GM21447 (cell line): ENCODE results near the gene TAF3.
"Not testable (repeated sequence)": the region's sequence is repeated elsewhere in the genome, so short reads cannot be mapped to it uniquely, and the experiment has no call there.

Experiments used
- ATAC-seq: cut with Tn5 transposase; IDR thresholded peaks from one replicate; pipeline ENCODE4 v1.9.1; 2021; ENCODE audit not compliant: unreplicated experiment

TAF3 gene

DNA sequence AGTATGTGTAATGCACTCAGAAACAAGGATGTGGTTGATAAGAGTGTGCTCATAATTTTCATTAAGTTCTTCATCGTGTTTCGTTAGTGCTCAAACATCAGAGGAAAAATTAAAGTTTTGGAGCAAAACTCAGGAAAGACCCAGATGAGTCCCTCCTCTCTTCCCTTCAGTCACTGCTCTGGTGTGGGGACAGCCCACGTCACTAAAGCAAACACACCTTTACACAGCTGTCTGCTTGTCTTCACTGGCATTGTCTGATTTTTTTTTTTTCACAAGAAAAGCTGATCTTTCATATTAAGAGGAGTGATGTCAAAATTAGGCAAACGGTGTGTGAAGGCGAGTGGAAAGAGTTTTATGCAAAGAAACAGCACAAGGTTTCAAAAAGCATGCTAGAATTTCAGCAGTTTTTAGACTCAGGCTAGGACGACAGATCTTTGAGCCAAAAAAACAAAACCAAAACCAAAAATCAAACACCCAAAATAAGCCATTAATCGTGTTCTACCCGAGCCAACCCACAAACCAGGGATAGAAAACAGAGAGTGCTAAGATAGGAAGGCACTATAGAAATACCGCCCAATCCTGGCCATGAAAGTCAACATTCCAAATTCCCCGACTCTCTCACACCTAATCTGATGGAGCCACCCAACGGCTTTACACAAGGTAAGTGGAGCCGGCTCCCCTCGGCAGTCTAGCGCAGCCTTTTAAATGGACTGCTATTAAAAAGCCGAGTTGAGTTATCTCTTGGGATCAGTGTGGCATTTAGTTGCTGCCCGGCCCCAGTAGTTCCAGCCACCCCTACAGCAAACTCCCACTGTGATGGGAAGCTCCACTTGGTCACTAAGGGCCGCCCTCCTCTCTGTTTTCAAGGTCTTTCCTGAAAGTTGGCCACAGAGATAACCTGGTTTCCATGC is 208.3 kb downstream of the TAF3 start:
- no peak for ATAC-seq

DNA sequence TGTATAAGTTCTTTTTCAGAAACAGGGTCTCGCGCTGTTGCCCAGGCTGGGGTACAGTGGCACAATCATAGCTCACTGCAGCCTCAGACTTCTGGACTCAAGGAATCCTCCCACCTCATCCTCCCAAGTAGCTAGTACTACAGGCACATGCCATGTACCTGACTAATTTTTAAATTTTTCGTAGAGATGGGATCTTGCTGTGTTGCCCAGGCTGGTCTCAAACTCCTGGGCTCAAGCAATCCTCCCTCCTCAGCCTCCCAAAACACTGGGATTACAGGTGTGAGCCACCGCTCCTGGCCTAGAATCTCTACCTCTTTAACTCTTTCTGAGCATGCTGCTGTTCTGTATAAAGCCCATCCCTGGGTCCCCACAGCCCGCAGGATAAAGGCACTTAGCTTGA is 212.9 kb downstream of the TAF3 start:
- ATAC-seq = not testable (repeated sequence)

DNA sequence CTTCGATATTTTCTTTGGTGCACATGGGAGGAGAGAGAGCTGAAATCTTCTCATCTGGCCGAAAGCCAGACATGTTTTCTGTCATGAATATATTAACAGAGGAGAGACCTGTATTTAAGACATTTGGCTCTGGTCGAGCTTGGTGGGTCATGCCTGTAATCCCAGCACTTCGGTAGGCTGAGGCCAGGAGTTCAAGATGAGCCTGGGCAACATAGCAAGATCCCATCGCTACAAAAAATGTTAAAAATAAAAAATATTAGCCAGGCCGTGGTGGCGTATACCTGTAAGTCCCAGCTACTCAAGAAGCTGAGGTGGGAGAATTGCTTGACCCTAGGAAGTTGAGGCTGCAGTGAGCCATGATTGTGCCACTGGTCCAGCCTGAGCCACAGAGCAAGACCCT is 214.3 kb downstream of the TAF3 start:
- ATAC-seq = no peak

DNA sequence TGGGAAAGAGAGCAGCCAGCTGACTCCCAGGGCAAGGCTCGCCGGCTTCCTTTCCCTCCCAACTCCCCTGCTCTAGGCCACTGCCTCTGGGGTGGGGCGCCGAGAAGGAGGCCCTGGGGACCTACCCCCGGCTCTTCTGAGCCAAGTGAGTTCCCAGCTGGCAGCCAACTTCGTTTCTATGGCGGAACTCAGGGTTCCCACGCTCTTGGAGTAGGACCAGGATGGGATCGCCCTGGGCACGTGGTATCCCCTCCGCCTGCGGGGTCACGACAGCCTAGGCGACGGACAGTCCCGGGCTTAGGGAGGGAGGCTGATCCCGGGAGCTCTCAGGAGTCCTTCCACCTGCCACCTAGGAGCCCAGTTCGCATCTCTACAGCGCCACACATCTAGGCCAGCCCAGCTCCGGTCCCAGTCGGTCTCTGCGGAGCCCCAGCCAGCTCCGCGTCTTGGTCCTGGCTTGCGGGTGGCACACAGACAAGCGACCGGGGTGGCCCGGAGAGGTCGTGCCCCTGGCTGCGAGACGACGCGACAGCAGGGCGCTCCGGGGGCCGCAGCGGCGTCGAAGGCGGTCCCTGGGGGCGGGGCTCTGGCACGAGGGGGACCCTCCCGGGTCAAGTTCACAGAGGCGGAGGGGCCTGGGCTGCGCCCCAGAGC is 215.6 kb downstream of the TAF3 start:
- ATAC-seq = no peak

DNA sequence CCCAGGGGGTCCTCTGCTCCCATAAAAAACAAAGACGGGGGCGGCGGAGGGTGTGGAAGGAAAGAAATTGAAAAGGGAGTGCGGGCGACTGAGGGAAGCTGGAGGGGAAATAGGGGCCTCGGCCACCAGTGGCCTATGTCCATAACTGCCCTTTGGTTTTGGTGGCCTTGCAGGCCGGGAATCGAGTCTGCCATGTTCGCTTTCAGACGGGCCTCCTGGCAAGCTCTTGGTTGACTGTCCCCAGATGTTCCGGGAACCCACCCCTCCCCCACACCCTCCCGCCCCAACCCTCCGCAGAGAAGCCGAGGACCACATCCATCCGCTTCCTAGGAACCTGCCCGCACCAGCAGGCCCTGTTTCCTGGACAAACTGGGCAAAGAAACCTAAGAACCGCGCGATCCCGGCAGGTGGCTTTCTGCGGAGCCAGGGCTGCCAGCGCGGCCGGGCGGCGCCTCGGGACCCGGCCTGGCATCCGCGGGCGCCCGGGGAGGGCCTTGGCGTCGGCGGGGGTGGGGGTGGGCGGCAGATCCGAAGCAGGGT is 216.2 kb downstream of the TAF3 start:
- ATAC-seq = no peak

DNA sequence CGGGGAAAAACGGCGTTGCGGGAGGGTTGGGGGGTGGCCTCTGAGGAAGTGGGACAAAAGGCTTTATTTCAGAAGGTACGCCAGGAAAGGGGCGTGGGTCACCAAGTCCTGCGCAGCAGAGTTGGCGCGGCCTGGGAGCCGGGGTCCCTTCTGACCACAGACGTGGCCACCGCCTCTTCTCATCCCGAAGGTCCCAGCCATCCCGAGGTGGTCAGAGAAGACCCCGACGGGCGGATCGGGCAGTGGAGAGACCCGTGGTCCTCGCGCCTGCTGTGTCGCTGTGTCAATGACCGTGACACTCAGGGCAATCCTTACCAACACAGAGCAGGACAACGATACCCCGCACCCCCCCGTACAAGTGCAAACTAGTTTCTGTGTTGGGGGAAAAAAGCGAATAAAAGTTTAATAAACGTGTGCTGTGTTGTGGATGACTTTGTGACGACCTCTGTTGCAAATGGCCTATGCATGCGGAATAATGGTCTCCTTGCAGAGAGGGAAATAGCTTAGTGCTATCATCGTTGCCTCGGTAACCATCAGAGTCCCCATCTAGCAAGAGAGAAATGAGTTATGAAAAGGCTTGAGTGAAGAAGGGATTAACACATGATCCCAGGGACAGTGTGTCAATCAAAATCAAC is 216.8 kb downstream of the TAF3 start:
- ATAC-seq = no peak

DNA sequence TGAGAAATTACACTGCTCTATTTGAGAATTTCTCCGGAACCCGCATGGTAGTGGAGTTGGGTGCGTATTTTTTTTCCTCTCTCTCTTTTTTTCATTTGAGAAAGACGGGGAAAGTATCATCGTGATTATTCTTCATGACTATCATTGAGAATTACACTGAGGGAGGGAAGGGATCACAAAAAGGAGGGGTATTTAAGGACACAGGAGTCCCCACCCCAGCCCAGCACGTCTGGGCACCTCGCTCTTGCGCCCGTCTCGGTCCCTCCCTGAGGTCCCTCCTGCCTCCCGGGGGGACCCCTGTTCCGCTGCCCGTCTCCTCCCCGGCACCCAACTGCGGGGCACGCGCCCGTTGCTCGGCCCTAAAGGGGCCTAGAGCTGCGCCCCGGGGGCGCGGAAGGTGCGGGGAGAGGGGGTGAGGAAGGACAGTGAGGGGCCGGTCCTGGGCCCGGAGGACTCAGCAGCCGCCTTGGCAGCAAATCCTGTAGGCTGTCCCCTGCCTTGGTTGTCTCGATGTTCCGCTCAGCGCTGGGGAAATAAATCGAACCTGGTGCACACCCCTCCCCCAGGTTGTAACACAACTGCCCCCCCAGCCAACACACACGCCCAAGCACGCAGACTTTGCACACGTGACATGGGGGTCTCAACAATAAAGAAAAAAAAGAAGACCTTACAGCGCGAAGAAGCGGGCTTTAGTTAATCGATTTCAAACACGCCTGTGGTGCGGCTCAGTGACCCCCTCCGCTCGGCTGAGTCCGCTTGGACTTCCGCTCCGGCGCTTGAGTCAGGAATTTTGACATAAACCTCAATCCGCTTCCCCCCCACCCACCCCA is 217.6 kb downstream of the TAF3 start:
- ATAC-seq = no peak

DNA sequence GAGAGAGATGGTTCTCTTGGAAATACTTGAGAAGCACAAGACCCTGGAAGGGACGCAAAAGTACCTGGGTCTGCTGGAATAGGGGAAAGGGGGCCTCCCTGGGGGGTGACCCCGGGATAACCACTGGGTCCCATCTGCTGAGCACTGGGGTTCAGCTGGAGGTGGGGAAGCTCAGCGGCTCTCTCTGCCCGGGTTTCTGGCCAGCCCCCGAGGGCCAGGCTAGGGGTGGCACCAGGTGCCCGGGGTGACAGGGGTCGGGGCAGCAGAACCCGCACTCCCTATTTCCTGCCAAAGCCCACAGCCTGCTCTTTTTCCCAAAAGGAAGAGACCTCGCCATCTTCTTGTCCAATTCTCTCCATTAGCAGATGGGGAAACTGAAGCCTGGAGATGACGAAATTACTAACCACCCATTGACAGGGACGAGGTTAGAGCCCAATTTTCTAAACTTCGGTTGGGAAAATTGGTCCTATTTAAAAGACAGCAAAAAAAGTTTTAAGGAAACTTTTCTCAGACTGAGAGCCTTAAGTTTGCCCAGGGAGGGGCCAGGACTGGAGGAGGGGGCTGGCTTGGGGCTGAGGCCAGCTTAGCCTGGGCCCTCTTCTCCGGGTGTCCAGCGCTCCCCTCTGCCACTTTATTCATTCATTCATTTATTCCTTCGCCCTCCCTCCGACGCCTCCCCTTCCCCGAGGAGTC is 218.3 kb downstream of the TAF3 start:
- ATAC-seq = no peak

DNA sequence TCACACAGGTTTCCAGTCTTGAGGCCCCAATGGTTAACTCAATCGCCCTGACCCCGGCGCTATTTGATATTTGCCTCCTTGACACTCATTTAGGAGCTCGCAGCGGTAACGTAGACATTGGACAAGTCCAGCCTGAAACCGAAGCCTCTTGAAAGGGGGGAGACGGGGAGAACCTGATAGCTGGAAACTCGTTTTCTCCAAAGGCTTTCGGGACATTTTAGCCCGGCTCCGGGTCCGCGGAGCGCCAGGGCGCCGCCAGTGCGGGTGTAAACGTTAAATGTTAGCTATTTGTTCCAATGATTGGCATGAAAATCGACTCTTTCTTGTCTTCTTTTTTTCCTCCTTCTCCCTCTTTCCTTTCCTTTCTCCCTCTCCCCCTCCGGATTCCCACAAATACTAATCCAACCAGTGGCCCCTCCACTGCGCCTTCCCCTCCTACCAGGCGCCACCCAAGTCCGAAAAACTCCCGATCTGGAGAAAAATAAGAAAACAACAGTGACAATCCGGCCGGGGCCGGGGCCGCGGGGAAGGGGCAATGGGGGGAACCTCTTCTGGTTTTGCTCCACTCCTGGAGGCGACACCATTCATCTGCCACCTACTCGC is 219.0 kb downstream of the TAF3 start:
- no peak for ATAC-seq

DNA sequence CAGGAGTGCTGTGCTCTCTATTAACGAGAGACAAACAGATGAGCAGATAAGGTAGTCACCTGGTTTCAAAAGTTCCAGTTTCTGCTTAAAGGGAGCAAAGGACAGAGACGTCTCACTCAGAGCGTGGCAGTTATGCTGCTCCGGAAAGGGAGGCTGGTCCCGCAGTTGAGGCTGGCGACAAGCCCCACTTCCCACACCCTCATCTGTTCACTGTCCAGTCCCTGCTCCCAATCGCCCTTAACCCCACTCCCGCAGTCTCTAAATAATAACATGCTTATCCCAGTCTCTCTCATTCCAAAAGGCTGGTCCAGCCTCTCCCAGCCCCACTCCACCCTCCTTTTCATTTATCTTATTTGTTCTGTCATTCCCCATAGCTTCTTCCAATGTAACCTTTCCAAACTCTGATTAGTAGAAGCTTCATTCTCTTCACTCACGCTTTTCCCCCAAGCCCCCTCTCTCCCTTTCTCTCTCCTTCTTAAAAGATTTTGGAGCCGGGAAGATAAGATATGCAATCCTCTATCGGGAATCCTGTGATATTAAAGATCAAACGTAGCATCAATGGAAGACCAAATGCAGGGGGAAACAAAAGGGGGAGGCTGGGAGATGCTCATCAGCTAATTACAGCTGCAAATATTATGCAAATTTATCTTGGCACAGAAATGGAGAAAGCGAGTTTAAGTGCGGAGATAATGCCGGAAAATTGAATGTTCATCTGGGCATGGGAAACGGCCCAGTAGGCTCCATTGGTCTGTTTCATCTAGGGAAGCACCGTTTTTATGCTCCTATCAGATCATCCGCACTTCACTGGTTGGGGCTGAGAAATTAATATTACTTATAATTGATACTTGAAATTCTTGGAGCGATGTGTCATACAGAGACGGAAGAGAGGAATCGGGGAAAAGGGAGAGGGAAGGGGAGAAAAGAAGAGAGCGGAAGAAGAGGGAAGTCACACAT is 219.9 kb downstream of the TAF3 start:
- ATAC-seq = no peak

DNA sequence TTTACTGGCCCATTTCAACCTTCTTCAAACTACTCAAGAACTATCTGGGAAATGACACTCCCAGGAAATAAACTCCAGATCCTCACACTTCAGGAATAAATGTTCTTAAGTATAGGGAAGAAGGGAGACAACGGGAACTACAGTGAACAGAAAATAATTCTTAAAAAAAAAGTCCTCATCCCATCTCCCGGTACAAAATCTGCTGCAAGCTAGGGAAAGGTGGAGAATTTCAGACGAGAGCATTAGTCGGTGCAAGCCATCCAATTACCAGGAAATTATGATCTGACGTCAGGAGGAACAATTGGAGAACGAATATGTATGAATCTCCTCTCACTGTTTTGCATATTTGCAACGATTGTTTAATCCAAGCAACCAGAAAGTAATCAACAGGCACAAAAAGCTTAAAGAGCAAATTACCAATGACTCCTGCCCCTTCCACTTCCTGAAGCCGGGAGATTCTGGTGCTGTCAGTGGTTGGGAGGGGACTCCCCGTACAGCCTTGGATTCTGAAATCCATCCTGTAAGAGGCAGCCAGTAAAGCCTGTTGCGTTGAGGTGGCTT is 221.1 kb downstream of the TAF3 start:
- ATAC-seq = no peak

DNA sequence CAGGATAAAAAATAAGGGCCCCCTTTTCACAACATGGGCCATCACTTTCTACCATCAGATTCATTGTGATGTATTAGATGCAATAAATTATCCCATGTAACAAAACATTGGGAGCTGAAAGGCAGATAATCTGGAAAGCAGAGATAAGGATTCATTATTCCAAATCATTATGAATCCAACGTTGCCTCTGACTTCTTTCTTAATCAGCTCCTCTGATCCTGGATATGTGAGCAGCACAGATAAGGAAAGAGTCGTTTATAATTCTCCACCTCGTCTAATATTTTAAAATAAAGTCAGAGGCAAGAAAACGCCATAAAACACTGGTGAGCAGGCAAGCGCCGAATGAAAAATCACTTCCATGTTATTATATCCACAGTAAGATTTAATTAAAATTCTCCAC is 222.3 kb downstream of the TAF3 start:
- ATAC-seq = no peak

DNA sequence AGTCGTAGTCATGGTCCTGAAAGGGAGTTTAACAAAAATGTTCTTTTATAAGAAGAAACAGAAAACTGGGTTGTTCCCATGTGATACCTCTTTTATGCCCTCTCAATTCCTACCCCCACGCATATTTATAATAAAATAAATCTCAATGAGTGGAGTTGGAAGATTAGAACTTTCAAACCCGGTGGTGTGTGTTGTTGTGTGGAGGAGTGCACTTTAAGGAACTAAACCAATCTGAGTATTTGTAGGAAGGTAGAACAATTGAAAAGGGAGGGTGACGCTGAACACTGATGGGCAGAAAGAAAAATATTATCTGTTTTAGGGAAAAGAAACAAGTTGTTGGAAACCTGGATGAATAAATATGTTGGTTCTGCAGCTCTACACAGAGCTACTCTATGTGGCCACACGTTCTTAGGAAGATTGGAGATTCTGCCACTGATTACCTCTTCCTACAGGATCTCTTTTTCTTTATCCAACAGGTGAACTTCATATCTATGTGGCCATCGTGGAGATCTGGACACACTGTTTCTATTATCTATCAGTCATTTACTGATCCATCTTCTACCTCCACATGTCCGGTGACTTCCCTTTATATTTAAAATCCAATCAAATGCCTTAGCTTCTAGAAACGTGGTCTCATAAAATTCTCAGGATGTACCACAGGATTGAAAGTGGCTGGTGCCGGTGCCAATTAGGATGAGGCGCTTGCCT is 223.1 kb downstream of the TAF3 start:
- ATAC-seq = no peak

DNA sequence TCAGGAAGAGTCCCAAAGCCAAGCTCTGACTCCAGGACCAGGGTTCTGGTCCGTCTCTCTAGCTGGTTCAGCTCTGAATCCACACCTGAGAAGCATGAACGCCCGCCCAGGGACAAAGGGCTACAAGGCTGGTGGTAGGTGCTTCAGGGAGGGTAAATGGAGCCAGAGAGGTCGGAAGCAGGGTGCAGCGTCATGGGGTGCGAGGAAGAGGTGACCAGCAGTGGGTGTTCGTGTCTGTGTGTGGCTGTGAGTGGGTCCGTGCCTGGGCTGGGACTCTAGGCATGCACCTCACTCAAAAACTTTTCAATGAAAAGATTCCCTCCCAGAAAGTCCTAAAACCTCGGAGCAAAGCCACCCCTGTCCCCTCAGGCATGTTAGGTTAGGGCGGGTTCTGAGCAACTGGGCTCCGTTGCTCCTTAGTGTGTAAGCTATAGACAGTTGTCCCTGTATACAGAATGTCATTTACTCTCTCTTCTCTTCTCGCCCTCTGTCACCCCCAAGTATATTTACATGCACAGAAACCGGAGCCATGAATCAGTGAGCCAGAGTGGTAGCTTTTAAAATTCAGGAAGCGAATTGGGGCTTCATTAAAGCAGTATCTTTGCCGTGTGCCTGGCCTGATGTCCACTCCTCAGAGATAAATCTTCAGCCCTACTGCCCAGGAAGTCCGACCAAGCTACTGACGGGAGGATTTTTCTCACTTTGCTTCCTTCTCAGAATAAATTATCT is 223.9 kb downstream of the TAF3 start:
- ATAC-seq = no peak

DNA sequence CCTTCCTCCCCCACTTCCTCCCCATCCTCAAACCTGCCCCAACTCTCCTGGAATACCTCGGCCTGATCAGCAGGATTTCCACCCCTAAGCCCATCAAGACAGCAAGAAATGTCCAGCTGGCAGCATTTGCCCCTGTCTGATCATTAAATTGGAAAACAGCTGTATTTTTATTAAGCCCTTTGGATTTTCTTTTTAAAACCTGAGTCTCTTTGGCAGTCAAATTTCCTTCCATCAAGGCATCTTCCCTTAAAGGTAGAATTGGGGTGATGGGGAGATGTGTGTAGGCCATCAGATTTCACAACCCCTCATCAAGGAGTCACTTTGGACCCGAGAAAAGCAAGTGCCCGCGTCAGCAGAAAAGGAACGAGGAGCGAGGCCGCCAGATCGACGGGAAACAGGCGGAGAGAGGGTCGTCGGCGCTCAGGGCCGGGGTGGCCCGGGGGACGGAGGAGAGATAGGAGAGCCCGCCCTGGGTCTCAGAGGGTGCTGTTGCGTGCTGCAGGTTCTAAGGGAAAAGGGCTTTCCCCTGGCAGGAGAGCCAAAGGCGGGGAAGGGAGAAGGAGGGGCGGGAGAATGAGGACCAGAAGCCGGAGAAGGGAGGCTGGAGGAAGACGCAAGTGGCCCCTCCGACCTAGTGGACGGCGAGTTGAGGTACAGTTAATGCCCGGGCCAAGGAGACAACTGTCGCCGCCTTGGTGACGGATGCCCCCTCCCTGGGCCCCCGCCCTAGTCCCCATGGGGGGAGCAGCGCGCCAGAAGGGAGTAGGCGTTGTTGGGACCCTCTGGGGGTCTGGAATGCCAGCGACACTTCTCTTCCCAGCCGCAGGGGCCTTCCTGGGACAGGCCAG is 224.6 kb downstream of the TAF3 start:
- ATAC-seq = no peak
